Measurements from ENCODE around the gene ANXA2R.

DNA sequence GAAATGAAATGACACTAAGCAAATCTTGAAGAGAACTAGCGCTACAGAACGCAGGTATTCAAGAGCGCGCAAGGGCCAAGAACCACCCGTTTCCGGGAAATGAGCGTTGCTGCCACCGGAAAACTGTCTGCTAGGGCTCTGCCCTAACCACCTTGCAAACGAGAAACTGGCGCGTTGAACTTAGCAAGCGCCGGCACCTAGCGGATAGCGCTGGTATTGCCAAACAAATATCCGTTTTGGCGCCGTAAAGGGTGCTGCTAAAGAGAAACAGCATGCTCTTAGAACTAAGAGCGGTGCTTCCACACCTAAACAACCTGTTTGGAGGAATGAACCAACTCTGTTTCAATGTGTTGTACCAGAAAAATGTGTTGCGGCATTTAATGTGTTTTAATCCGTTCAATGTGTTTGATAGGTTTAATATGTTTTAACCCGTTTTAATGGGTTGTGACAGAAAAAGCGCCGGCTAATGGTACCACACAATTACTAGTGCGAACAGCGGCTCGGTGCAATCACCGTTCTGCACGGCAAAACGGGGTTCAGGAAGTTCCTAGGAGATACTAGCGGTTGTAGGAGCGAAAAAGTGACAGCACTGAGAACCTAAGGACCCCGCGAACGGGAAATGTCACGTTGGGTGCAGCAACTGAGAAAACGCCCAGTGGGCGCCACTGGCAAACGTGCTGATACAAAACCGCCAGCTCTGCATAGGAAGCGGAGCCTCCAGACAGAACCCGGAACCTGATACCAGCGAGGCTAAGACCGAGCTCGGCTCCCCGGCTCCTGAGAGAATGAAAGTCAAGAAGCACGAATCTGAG is at the start of gene ANXA2R:
- TF ChIP-seq, protein P1, sequence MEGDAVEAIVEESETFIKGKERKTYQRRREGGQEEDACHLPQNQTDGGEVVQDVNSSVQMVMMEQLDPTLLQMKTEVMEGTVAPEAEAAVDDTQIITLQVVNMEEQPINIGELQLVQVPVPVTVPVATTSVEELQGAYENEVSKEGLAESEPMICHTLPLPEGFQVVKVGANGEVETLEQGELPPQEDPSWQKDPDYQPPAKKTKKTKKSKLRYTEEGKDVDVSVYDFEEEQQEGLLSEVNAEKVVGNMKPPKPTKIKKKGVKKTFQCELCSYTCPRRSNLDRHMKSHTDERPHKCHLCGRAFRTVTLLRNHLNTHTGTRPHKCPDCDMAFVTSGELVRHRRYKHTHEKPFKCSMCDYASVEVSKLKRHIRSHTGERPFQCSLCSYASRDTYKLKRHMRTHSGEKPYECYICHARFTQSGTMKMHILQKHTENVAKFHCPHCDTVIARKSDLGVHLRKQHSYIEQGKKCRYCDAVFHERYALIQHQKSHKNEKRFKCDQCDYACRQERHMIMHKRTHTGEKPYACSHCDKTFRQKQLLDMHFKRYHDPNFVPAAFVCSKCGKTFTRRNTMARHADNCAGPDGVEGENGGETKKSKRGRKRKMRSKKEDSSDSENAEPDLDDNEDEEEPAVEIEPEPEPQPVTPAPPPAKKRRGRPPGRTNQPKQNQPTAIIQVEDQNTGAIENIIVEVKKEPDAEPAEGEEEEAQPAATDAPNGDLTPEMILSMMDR (conservative IDR thresholded peaks at IDR 0.05 in 1 of 2, IDR thresholded peaks at IDR 0.05 in 1 of 2; ENCODE audit: low read depth in 1 of 2, low read length in 2 of 2): peak; percentile 82 to 89
- TF ChIP-seq EZH2 (IDR thresholded peaks at IDR 0.05; ENCODE audit: low read length, missing control alignments): no peak
